Measurements from ENCODE around the gene TOR2A. TPM values are rescaled to one million over a fixed set of nuclear protein-coding genes. Genes with fewer than 3 reads are reported as not detected.

Gene TOR2A
- total and polyA plus RNA-seq, 5 experiments from 2014 or later = 9.8 to 24.7 (median 18.1) TPM

DNA sequence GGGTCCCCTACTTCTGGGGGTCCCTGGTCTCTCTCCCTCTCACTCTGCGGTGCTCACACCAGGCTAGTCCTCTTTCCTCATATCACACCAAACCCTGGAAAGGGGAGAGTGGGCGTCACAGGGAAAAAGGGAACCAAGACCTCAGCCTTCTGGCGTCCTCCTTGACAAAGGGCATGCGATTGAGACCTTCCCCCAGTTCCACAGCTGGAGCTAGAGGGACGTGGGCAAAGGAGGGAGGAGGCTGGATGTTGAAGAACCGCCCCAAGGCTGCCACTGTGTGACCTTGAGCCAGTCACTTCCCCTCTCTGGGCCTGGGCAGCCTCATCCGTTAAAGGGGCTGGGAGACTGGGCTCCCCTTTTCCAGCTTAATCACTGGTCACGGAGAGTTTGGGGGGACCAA is 18.5 kb upstream of the TOR2A start:
- Mint-ChIP-seq H3K9me3 (no peaks in the 10 kb centered on the region), H3K27ac (peak overlapping the region in 3 of 10 donors; percentile 36 to 43 (median 40)), H3K4me3 (no peak overlapping the region), H3K27me3 (no peaks in the 10 kb centered on the region), H3K4me1 (peaks cover 13 to 34% (median 20%) of the 10 kb centered on the region in 4 donors), H3K36me3 (peaks cover 0 to 37% (median 5%) of the 10 kb centered on the region in 3 donors)
- DNase-seq (no peak), ATAC-seq (no peak)
- POLR2A ChIA-PET = interaction anchor here (0.5 to 1.8 kb wide), 2 partner anchors 17 to 31 kb away, joined by 4 to 6 read pairs; no protein-coding TSS in a partner anchor

DNA sequence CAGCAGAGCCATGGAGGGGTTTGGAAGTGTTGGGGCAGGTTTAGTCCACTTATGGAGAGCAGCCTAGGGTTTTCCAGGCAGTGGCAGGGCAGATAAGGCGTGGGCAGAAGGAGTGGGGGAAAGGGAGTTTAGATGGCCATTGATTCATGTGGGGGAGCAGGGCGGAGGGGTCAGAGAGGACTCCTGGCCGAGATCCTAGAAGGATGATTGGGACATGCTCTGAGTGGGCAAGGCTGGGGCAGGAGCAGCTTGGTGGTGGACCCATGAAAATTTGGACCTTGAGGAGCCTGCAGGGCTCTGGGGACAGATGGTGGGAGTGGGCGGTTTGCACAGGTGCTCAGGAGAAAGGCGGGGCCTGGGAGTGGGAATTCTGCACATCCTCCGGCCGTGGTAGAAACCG is 18.1 kb upstream of the TOR2A start:
- peaks cover 0 to 39% (median 5%) of the 10 kb centered on the region in 3 donors for H3K36me3 Mint-ChIP-seq
- no peaks in the 10 kb centered on the region for H3K27me3 Mint-ChIP-seq
- DNase-seq (no peak), ATAC-seq (no peak)
- no peaks in the 10 kb centered on the region for H3K9me3 Mint-ChIP-seq
- POLR2A ChIA-PET = interaction anchor here (0.5 to 1.8 kb wide), 2 partner anchors 18 to 31 kb away, joined by 4 to 6 read pairs; no protein-coding TSS in a partner anchor
- H3K4me1 Mint-ChIP-seq = peaks cover 14 to 36% (median 19%) of the 10 kb centered on the region in 4 donors
- H3K27ac Mint-ChIP-seq = peak overlapping the region in 5 of 10 donors; percentile 39 to 76 (median 62)
- H3K4me3 Mint-ChIP-seq = no peak overlapping the region

DNA sequence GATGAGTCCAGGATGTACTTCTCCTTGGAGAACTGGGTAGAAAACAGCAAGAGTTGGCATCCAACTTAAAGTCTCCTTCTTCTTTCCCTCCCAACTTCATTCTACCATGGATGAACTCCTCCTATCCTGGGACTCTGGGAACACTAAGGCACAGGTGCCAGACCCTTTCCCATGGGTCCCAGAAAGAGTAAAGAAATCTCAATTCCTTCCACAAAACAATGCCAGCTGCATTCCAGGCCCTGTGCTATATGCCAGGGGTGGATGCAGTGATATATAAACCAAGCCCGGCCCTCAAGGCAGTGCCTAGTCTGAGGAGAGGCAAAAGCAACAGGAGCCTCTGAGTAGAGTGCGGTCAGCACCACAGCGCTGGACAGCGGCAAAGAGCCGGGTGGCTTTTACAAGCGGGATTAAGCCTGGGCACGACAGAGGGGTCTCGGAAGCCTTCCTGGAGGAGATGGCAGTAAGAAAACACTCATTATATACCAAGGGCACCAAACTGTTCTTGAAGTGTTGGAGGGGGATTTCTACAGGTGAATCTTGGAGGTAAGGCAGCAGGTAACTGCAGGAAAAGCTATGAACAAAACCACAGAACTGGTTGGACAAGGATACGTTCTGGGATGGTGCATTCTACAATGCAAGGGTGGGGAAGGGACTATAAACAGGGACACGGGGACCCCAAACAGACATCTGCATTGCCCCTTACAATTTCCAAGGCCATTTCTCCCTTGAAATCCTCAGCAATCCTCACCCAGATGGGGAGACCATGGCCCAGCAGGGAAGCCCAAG is 16.4 kb upstream of the TOR2A start:
- peaks cover 18 to 48% (median 33%) of the 10 kb centered on the region in 4 donors for H3K4me1 Mint-ChIP-seq
- no peaks in the 10 kb centered on the region for H3K27me3 Mint-ChIP-seq
- no peaks in the 10 kb centered on the region for H3K9me3 Mint-ChIP-seq
- H3K4me3 Mint-ChIP-seq = no peak overlapping the region
- no peak for DNase-seq
- peaks cover 0 to 52% (median 7%) of the 10 kb centered on the region in 3 donors for H3K36me3 Mint-ChIP-seq
- no peak for ATAC-seq
- H3K27ac Mint-ChIP-seq = peak overlapping the region; percentile 20 to 87 (median 61)
- POLR2A ChIA-PET = interaction anchor here (0.5 to 1.2 kb wide), 2 partner anchors 14 to 25 kb away, joined by 3 to 4 read pairs; no protein-coding TSS in a partner anchor

DNA sequence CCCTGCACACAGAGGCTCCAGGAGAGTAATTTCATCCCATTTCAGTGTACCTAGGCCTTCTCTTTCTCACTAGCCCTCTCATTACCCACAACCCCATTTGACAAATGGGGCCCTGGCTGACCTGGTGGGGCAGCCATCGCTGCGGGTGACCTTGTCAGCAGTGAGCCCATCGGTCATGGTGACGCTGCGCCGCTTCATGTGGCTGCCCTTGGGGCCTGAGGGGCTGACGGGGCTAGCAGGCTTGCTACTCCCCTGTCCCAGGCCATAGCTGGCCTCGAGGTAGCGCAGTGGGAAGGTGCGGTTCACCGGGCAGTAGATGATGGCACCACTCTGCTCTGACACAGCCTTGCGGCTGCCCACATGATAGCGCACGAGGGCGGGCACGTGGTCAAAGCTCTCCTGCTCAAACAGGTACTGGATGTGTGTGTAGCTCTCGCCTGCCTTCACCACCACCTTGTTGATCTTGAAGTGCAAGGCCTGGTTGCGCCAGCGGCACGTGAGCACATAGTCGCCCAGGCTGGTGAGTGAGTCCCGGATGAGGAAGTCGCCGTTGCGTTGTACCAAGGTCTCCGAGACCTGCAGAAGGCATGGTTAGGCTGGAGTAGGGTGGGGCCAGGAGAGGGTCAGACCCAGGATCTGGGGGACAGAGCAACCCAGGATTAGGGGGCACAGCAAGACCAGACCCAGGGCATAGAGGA is 14.1 kb upstream of the TOR2A start:
- DNase-seq (no peak), ATAC-seq (no peak)
- H3K9me3 Mint-ChIP-seq = no peaks in the 10 kb centered on the region
- H3K27ac Mint-ChIP-seq = peak overlapping the region in 6 of 10 donors; percentile 29 to 96 (median 62)
- POLR2A ChIA-PET = interaction anchor here (2.7 to 6.5 kb wide), 2 partner anchors 19 to 31 kb away, joined by 11 to 66 read pairs; partner anchors contain the start of gene SH2D3C
- H3K27me3 Mint-ChIP-seq = no peaks in the 10 kb centered on the region
- H3K4me1 Mint-ChIP-seq = peaks cover 18 to 56% (median 33%) of the 10 kb centered on the region in 4 donors
- no peak overlapping the region for H3K4me3 Mint-ChIP-seq
- H3K36me3 Mint-ChIP-seq = peaks cover 0 to 70% (median 7%) of the 10 kb centered on the region in 3 donors

DNA sequence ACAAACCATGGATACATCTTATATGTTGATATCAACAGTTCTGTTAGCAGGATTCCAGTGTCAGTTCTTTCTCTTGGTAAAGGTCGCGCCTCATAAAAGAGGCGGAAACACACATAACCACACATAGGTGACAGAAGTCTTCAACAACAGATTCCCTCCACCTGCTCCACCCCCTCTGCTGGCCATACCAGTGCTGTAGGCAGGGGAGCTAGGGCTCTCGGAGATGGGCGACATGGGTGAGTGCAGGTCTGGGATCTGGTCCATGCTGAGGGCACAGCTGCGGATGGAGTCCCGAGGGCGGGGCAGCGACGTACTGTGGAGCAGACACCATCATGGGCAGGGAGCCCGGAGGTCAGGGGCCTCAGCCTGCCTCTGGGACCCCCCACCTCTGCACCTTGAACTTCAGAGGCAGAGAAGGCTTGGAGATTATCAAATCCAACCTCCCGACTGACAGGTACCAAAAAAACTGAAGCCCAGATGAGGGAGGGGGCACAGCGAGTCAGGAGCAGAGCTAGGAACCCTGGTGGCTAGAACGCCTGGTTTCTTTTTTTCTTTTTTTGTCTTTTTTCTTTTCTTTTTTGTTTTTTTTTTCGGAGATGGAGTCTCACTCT is 12.0 kb upstream of the TOR2A start:
- POLR2A ChIA-PET = interaction anchor here (0.5 to 6.5 kb wide), 10 partner anchors 12 to 192 kb away, joined by 3 to 66 read pairs (median 8); partner anchors contain the start of genes CDK9, PTRH1, SH2D3C and TOR2A
- Mint-ChIP-seq H3K9me3 (no peaks in the 10 kb centered on the region), H3K4me1 (peaks cover 15 to 44% (median 27%) of the 10 kb centered on the region in 4 donors), H3K36me3 (peaks cover 0 to 76% (median 7%) of the 10 kb centered on the region in 3 donors), H3K27ac (peak overlapping the region; percentile 71 to 97 (median 96)), H3K27me3 (no peaks in the 10 kb centered on the region), H3K4me3 (peak overlapping the region; percentile 72 to 89 (median 86))
- ATAC-seq = peak; percentile 94 to 95
- DNase-seq = peak; percentile 27 to 85 (median 64)

DNA sequence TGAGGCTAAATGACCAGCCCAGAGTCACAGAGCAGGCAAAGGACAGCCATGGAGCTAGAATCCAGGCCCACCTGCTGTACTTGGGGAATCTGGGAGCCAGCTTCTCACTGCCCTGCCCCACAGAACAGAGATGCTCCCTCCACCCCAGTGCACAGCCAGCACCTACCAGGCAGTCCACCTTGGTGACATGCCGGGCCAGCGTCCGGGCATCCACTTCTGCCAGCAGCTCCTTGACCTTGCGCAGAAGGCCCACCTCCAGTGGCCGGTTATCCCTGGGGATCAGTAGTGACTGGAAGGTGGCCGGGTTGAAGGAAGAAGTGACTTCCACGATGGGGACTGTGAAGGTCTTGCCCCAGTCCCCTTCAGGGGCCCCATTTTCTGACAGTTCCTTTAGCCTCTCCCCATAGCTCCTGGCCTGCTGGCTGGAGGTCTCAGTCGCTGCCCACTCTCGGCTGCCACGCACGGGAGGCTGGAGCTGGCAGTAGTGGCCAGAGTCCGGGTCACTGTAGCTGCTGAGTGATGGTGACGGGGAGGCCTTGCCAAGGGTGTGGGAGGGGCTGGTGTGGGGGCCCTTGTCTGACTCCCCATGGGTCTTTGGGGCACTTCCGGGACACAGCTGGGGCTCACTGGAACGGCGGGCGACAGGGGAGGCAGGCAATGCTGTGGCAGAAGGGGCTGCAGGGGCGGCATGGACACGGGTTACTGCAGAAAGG is 9.5 kb upstream of the TOR2A start:
- peak overlapping the region in 1 of 10 donors; percentile 45 for H3K4me3 Mint-ChIP-seq
- DNase-seq (no peak), ATAC-seq (no peak)
- no peaks in the 10 kb centered on the region for H3K9me3 Mint-ChIP-seq
- peaks cover 0 to 73% (median 2%) of the 10 kb centered on the region in 3 donors for H3K36me3 Mint-ChIP-seq
- H3K27ac Mint-ChIP-seq = peak overlapping the region in 6 of 10 donors; percentile 19 to 83 (median 58)
- POLR2A ChIA-PET = interaction anchor here (0.9 to 6.5 kb wide), 5 partner anchors 9 to 40 kb away, joined by 3 to 66 read pairs (median 4); partner anchors contain the start of genes SH2D3C and TOR2A
- peaks cover 6 to 31% (median 17%) of the 10 kb centered on the region in 4 donors for H3K4me1 Mint-ChIP-seq
- H3K27me3 Mint-ChIP-seq = no peaks in the 10 kb centered on the region

DNA sequence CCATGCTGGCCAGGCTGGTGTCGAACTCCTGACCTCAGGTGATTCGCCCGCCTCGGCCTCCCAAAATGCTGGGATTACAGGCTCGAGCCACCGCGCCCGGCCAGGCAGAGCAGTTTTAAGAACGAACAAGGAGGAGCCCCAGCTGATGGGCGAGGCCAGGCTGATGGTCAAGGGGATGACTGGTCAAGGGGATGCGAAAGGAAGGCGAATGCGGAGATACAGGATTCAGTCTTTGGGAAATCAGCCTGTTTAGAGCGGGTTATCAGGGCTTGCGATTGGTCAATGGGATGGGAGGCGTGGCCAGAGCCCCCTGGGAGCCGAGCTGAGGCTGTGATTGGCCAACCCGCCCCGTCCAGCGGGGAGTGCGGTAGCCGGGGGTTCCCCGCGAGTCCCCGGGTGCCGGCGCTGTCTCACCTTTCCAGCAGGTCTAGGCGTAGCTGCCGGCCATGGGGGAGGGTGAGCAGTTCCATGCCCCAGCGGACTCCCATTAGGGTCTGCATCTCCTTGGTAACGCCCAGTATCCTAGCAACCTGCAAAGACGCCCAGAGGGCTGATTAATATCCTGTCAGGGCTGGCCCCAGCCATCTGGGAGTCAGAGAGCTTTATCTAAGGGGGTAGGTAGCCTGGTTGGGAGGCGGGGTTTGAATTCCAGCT is 7.5 kb upstream of the TOR2A start:
- Mint-ChIP-seq H3K4me3 (no peak overlapping the region), H3K36me3 (peaks cover 4 to 73% (median 9%) of the 10 kb centered on the region in 3 donors), H3K27me3 (no peaks in the 10 kb centered on the region), H3K9me3 (no peaks in the 10 kb centered on the region), H3K27ac (peak overlapping the region in 3 of 10 donors; percentile 27 to 84 (median 39)), H3K4me1 (peaks cover 6 to 16% (median 11%) of the 10 kb centered on the region in 4 donors)
- no peak for ATAC-seq
- DNase-seq = no peak
- POLR2A ChIA-PET = interaction anchor here (0.6 to 6.5 kb wide), 3 partner anchors 26 to 164 kb away, joined by 3 to 66 read pairs (median 8); no protein-coding TSS in a partner anchor

DNA sequence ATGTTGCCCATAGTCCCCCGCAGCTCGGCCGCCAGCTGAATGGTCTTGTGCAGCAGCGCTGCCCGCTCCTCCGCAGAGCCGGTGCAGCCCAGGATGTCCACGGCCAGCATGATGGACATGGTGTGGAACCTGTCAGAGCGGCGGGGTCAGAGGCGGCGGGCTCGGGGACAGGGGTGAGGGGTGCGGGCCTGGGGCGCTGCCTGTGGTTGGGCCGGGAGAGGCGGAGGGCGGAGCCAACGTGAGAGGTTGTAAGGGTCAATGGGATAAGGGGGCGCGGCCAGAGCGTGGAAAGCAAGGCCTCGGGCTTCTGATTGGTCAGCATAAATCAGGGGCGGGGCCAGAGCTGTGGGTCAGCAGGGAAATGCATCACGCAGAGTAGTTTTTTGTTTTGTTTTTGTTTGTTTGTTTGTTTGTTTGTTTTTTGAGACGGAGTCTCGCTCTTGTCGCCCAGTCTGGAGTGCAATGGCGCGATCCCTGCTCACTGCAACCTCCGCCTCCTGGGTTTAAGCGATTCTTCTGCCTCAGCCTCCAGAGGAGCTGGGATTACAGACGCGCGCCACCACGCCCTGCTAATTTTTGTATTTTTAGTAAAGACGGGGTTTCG is 6.8 kb upstream of the TOR2A start:
- Mint-ChIP-seq H3K27me3 (no peaks in the 10 kb centered on the region), H3K36me3 (peaks cover 4 to 67% (median 8%) of the 10 kb centered on the region in 3 donors), H3K4me1 (peaks cover 3 to 15% (median 5%) of the 10 kb centered on the region in 4 donors), H3K27ac (peak overlapping the region in 3 of 10 donors; percentile 65 to 77 (median 71)), H3K9me3 (no peaks in the 10 kb centered on the region), H3K4me3 (no peak overlapping the region)
- ATAC-seq (no peak), DNase-seq (no peak)
- POLR2A ChIA-PET = interaction anchor here (0.6 to 2.0 kb wide), 3 partner anchors 128 to 175 kb away, joined by 3 to 8 read pairs (median 3); no protein-coding TSS in a partner anchor

DNA sequence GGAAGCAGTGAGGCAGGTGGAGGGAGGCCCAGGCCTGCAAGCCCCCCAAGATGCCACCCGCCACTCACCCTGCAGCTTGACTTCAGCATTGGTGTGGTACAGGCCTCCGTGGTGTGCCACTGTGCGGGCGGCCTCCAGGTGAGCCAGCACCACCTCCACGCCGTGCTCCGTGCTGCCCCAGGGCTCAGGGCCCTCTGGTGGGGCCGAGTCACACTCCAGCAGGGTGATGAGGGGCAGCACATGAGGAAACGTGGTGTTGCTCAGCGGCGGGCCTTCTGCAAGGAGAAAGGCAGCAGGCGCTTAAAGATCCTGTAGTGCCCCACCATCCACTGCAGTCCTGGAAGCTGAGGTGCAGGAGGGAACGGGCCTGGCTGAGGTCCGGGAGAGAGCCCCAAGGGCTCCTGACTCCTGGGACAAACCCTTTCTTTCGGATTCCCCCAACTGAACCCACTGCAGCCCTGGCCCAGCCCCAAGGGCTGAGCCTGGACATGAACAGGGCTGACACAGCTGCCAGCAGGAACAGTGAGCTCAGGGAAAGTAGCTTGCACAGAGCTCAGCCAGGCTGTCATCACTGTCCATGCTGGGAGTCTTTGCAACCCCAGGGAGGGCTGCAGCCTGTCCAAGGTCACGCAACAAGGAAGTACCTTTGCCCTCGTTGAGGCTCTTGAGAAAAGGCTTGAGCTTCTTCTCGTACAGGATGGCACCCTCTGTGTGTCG is 4.7 kb upstream of the TOR2A start:
- H3K4me3 Mint-ChIP-seq = no peak overlapping the region
- H3K36me3 Mint-ChIP-seq = peaks cover 4 to 50% (median 7%) of the 10 kb centered on the region in 3 donors
- POLR2A ChIA-PET = interaction anchor here (0.9 kb wide), 1 partner anchor 41 kb away, joined by 4 read pairs; no protein-coding TSS in a partner anchor

DNA sequence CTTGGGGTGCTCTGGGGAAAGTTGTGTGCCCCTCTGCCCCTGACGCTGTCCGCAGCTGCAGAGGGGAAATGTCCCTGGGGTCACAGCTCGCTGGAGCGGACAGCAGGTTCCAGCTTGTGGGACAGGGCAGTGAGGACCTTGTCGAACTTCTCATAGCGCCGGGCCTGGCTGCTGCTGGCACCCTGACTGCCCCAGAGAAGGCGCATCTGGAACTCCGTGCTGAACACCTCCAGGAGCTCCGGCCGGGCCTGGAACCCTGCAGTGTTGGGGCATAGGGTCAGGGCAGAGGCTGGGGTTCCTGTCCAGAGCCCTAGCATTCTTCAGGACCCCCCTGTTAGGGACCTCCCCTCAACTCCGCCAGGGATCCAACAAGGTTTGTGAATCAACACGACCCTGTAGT is 3.6 kb upstream of the TOR2A start:
- no peak for DNase-seq
- Mint-ChIP-seq H3K27me3 (peaks cover 0 to 1% (median 0%) of the 10 kb centered on the region in 5 donors), H3K36me3 (peaks cover 4 to 40% (median 7%) of the 10 kb centered on the region in 3 donors), H3K9me3 (no peaks in the 10 kb centered on the region), H3K27ac (peak overlapping the region in 8 of 10 donors; percentile 27 to 91 (median 82)), H3K4me1 (peaks cover 7 to 17% (median 12%) of the 10 kb centered on the region in 4 donors), H3K4me3 (no peak overlapping the region)
- POLR2A ChIA-PET = interaction anchor here (0.7 kb wide), 1 partner anchor 17 kb away, joined by 3 read pairs; no protein-coding TSS in a partner anchor
- no peak for ATAC-seq

More for the DNA sequence above, 4.7 kb upstream of the TOR2A start:
- H3K27me3 Mint-ChIP-seq = peaks cover 0 to 1% (median 0%) of the 10 kb centered on the region in 5 donors
- ATAC-seq = no peak
- peak overlapping the region in 2 of 10 donors; percentile 56 to 81 for H3K27ac Mint-ChIP-seq
- H3K4me1 Mint-ChIP-seq = peaks cover 3 to 10% (median 6%) of the 10 kb centered on the region in 4 donors
- no peak for DNase-seq
- no peaks in the 10 kb centered on the region for H3K9me3 Mint-ChIP-seq

All from naive thymus-derived CD8-positive, alpha-beta T cell (primary cell).